ENCODE data around the gene UBALD2.
"Not testable (repeated sequence)": the region's sequence is repeated elsewhere in the genome, so short reads cannot be mapped to it uniquely, and the experiment has no call there.

The UBALD2 gene

DNA sequence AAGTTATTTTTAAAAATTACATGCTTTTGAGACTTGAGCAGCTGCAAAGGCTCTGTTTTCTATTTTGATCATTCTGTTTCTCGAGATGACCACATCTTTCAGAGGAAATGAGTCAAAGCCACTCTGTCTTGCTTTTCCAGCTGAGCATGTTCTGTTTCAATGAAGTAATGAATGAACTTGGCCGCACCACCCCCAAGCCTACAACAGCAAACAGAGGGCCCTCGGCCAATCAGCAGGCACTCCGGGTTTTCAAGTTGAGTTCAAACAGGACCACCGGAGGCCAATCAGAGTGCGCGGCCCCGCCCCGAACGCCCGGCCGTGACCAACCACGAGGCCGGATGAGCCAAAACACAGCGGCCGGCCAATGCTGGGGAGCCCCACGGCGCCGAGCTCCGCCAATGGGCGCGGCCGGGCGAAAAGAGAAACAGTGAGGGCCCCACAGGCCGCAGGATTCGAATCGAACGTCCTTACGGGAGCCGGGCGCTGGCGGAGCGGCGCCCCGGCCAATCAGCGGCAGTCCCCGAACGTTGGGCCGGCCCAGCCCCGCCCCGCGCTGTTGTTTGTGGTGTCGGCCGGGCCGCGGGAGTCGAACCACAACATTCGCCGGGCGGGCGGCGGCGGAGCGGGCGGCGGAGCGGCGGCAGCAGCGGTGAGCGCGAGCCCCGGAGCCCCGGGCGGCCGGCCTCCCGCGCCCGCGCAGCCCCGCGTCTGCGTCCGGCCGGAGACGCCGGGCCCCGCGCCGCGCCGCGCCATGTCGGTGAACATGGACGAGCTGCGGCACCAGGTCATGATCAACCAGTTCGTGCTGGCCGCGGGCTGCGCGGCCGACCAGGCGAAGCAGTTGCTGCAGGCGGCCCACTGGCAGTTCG lies at the start of gene UBALD2:
Gene UBALD2 (plus strand): TSS at position 594 of the 869 bp plus-strand sequence. CDS start 158 bp downstream, at position 752.
- peak; percentile 95 to 99 (median 97) for DNase-seq

DNA sequence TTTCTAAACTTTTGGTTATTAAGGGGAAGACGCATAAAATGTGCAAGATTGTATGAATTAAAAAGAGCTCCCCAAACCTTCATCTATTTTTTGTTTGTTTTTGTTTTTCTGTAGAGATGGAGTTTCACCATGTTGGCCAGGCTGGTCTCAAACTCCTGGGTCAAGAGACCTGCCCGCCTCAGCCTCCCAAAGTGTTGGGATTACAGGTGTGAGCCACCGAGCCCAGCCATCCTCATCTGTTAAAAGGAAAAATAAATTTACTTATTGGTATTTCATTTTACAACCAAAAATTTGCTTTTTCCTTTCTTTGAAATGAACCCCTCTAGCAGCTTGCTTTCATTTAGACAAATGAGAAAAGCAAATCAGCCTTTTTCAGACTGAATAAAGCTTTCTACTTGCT lies 48.1 kb upstream of the UBALD2 start:
- DNase-seq = no peak

DNA sequence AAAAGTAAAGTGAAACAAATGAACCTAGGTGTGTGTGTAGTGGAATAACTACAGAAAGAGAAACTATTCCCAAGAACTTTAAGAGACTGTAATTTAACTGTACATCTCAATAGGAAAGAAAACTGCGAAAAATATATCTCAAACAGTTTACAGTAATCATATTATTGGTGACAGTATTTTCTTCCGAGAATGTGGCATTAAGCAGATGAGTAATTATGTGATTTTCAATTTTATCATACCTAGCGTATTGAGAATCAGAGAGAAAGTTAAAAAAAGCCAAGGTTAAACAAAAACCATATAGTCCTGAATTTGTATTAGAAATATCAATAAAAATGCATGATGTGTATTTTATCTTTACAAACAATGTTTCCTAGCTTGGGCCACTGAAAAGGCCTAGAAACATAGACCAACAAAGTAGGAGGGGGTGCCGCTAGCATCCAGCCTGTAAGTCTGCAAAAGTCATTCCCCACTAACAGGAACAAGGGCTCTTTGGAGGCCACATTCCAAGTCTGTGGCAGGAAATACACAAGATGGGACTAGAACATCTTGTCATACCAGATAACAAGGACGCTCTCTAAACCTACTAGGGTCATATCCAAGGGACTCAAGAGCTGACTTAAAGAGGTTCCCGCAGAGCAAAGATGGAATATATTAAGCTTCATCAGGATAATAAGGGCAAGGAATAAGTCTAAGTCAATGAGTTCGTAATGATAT lies 45.3 kb upstream of the UBALD2 start:
- no peak for DNase-seq

DNA sequence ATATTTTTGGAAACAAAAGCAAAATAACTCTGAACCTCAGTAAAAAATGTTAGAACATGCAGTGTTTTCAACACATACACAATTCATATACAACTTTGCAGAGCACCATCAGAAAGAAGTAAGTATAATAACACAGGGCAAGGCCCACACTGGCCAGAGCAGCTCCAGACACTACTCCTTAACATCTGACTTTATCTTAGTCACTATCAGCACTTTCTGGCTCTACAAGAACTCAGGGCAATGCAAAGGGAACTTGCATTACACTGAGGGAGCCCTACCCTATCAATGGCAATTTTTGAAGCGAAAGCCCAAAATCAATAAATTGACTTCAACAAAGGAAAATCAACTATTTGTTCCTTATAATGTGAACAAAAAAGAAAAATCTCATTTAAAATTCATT lies 41.3 kb upstream of the UBALD2 start:
- no peak for DNase-seq

GRCh38 chr17:76225373-76226086 lies 39.6 kb upstream of the UBALD2 start:
- not testable (repeated sequence) for DNase-seq

DNA sequence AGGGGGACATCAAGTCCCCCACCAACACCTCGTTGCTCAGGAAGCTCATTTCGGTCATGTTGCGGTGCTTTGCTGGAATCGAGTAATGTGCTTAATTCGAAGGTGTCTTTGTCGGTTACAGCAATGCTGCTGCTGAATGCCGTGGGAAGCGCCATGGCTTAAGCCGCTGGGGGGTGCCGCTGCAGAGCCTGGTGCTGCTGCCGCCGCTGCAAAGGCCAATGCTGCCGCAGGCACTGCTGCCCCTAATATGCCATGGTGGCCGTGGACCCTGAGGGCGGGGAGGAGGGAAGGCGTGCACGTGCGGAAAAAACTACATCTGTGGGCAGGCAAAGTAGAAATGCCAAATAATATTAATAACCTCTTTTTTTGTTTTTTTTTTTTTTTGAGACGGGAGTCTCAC lies 38.4 kb upstream of the UBALD2 start:
- DNase-seq = not testable (repeated sequence)

- no peak for DNase-seq
Observed at GRCh38 chr17:76232342-76232741, 32.8 kb upstream of the UBALD2 start.

DNA sequence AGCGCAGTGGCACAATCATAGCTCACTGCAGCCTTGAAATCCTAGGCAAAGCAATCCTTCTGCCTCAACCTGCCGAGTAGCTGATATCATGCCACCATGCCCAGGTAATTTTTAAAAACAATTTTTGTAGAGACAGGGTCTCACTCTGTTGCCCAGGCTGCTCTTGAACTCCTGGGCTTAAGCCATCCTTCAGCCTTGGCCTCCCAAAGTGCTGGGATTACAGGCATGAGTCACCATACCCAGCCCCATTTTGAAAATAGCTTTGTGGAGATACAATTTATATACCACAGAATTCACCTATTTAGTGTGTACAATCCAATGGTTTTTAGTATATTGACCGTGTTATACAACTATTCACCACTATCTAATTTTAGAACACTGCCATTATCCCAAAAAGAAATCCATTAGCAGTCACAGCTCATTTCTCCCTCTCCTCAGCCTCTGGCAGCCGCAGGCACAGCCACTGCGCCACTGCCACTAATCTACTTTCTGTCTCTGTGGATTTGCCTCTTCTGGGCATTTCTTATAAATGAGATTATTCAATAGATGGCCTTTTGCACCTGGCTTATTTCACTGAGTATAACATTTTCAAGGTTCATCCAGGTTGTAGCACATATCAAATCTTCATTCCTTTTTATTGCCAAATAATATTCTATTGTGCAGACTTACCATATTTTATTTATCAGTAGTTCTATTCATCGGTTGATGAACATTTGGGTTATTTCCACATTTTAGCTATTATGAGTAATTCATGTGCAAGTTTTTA lies 31.4 kb upstream of the UBALD2 start:
- DNase-seq = no peak

DNA sequence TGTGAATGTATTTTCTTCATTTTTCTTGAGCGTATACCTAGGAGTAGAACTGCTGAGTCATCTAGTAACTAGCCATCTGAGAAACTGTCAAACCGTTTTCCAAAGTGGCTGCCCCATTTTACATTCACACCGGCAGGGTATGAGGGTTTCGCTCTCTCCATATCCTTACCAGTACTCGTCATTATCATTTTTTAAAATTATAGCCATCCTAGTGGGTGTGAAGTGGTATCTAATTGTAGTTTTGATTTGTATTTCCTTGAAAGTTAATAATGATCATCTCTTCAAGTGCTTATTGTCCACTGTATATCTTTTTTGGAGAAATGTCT lies 30.8 kb upstream of the UBALD2 start:
- no peak for DNase-seq

DNA sequence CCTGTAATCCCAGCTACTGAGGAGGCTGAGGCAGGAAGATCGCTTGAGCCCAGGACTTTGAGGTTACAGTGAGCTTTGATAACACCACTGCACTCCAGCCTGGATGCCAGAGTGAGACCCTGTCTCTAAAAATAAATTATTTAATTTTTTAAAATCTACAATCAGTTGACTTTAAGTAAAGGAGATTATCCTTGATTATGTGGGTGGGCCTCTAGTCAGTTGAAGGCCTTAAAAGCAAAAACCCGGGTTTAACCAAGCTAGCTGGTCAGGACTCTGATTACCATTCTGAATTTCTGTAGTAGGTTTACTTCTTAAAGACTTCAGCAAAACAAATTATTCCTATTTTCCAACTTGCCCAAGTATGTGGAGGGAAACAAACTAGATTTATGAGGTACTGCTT lies 29.3 kb upstream of the UBALD2 start:
- DNase-seq = no peak

DNA sequence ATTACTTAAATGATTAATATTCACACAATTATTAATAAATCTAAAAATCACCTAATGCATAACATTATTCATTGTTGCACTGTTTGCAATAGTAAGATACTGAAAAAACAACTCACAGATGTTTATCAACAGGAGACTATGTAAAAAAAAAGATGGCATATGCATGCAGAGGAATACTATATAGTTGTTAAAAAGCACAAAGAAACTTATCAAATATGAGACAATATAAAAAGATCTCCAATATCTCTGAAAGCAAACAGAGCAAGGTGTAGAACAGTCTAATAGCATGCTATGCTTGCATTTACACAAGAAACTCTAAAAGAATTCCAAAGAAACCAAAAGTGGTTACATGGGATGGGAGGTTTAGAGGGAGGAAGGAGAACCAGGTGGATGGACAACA lies 28.5 kb upstream of the UBALD2 start:
- DNase-seq = no peak

DNA sequence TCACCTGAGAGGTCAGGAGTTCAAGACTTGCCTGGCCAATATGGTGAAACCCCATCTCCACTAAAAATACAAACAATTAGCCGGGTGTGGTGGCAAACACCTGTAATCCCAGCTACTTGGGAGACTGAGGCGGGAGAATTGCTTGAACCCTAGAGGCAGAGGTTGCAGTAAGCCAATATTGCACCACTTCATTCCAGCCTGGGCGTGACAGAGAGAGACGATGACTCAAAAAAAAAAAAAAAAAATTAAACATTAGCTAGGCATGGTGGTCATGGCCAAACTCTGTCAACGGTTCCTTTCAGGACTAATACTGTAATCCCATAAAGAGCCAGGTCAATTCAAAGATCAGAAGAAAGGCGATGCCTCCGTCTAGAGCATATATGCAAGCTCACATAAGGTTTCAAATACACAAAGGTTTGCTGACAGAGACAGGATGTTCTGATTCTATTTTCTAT lies 27.3 kb upstream of the UBALD2 start:
- DNase-seq = no peak

- DNase-seq = no peak
Observed at GRCh38 chr17:76238847-76239537, 26.2 kb upstream of the UBALD2 start.

- DNase-seq = no peak
Observed at GRCh38 chr17:76239538-76240274, 25.4 kb upstream of the UBALD2 start.

DNA sequence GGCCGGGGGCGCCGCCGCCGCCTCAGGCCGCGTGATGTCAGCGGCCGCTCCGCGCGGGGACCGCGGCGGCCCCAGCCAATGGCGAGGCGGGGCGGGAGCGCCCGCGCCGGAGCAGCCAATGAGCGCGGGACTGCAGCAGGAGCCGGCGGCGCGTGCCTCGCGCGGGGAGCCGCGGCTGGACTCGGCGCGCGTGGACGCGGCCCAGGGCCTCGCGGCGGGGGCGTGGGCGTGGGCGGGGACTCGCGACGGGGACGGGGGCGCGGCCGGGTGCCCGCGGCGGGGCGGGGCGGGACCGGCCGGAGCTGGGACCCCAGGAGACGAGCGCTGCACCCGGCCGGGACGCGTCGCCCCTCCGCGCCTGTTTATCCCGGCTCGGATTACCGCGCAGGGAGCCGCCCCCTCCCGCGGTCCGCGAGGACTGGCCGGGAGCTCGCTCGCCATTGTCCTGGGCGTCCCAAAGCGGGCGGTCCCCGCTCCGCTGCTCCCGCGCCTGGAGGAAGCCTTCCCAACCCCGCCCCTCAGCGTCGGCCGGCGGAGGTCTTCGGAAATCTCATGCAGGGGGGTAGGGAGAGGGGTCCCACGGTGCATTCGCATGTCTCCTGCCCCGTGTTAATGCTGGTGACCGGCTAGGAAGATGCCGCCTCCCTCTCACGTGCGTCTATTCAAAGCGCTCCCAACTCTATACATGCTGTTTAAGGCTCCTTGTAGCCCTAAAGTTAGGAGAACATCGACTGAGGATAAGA lies 24.5 kb upstream of the UBALD2 start, which contains the start of gene RNF157:
Gene RNF157 (minus strand): TSS at position 33 of the 743 bp plus-strand sequence. CDS start 253 bp downstream, outside the sequence.
- DNase-seq = peak in 2 of 4 experiments; percentile 41 to 59

GRCh38 chr17:76241204-76241538 lies 24.0 kb upstream of the UBALD2 start:
- no peak for DNase-seq

DNA sequence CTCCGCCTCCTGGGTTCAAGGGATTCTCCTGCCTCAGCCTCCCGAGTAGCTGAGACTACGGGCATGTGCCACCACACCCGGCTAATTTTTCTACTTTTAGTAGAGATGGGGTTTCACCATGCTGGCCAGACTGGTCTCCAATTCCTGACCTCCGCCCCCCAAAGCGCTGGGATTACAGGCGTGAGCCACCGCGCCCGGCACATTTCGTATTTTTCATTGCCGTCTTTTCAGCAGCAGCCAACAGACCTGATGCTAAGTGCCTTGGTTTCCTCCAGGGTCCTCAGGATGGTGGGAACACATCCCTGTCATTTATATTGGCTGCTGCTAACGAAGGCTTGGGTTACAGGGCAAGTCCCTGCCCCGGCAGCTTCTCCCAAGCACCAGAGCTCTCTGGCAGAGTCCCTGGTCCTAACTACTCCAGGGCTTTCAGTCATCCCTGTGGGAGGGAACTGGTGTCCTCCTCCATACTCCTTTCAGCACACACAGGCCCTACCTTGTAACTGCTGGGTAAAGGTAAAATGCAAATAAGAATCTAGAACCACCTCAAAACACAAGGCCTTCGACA lies 23.4 kb upstream of the UBALD2 start:
- DNase-seq = no peak

- no peak for DNase-seq
Observed at GRCh38 chr17:76243826-76244679, 21.1 kb upstream of the UBALD2 start.

DNA sequence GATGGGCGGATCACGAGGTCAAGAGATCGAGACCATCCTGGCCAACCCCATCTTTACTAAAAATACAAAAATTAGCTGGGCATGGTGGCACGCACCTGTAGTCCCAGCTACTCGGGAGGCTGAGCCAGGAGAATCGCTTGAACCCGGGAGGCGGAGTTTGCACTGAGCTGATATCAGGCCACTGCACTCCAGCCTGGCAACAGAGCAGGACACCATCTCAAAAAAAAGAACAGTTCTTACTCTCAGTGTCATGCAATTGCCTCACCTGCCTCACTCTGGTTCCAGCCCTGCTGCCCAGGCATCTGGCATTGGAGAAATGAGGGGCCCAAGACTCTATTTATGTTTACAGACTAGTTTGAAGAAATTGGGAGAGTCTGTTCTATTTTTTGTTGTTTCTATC lies 20.4 kb upstream of the UBALD2 start:
- DNase-seq = not testable (repeated sequence)

Data from activated naive CD4-positive, alpha-beta T cell (primary cell).